ENCODE results near the gene URM1.

URM1 gene

DNA sequence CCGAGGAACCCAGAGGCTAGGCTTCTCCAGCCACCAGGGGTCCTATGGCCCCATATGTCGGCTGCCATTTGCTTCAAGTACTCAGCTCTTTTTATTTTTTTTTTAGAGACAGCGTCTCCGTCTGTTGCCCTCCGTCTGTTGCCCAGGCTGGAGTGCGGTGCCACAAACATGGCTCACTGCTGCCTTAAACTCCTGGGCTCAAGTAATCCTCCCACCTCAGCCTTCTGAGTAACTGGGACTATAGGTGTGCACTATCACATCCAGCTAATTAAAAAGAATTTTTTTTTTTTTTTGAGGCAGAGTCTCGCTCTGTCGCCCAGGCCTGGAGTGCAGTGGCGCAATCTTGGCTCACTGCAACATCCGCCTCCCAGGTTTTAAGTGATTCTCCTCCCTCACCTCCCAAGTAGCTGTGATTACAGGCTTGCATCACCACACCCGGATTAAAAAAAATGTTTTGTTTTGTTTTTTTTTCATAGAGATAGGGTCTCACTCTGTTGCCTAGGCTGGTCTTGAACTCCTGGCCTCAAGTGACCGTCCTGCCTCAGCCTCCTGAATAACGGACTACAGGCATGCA is 58.4 kb downstream of the URM1 start:
- DNase-seq (ENCODE audit: low spot score) = no peak

DNA sequence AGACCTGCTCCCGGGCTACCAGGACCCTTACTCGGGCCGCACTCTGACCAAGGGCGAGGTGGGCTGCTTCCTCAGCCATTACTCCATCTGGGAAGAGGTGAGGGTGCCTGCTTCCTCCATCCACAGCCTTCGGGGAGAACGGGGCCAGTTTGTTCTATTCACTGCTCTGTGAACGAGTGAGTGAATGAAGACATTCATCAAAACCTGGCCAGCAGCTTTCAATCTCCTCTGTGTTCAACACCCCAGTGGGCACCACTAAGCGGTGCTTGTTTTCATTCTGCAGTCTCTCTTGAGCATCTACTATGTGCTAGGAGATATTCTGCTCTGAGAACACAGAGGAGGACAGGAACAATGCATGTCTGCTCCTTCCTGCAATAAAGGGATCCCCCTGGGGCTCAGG is 60.0 kb downstream of the URM1 start:
- no peak for DNase-seq (ENCODE audit: low spot score)

GRCh38 chr9:128434340-128434739 is 63.2 kb downstream of the URM1 start:
- DNase-seq (ENCODE audit: low spot score) = no peak

DNA sequence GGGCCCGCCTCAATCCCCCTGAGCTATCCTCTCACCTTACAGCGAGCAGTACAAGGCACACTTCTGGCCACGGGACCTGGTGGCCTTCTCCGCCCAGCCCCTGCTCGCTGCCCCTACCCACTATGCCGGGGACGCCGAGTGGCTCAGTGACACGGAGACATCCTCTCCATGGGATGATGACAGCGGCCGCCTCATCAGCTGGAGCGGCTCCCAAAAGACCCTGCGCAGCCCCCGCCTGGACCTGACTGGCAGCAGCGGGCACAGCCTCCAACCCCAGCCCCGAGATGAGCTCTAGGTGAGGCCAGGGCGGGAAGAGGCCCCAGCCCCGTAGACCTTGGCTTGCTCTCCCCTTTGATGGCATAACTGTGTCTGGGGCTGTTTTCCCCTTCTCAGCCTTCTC is 64.4 kb downstream of the URM1 start:
- DNase-seq (ENCODE audit: low spot score) = no peak

DNA sequence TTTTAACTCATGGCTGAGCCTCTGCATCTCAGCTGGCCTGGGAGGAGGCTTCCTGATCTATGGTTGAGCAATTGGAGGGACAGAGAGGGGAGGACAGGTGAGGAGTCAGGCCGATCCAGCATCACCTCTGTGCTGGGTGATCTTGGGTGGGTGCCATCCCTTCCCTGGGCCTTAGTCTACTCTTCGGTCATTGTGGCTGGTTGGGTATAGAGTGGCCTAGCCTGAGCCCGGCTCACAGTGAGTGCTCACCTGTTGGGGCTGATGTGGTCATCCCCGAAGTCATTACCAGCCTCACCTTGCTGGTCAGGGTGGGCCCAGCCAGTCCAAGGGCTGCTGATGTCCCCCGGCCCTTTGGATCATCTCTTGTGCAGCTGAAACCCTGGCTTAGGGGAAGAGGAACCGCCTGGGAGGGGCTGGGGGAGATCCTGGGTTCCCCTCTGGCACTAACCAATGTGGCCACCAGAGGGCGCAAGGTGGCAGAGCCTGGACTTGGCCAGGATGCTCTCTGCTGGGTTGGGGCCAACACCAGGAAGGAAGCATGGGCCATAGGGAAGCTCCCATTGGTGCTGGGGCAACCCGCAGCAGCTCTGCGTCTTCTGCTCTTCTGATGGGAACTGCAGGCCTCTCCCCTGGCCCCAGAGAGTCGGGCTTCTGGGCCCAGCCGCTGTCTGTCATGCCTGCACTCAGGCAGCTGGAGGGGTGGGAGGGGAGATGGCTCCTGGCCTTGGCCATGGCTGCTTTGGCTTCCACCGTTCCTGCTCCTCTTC is 67.4 kb downstream of the URM1 start:
- peak; percentile 87 for DNase-seq (ENCODE audit: low spot score)

DNA sequence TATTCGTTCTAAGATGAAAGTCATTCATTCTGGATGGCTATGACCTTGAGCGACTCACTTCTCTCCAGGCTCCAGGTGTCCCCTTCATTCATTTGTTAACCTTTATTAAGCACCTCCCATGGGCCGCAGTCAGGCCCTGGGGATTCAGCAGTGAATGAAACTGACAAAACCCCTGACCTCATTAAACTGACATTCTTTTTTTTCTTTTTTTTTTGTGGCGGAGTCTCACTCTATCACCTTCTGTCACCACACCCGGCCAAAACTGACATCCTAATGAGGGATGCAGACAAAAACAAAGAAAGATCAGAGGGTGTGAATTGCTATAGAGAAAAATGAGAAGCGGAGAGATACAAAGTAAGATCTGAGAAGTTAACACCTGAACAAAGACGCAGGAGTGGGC is 68.1 kb downstream of the URM1 start:
- no peak for DNase-seq (ENCODE audit: low spot score)

Data from Ammon's horn (tissue), 1 donor.